CD4-positive, alpha-beta T cell (primary cell): ENCODE results near the gene NGF. TPM values are rescaled to one million over a fixed set of nuclear protein-coding genes. Genes with fewer than 3 reads are reported as not detected.

Experiments
- ATAC-seq: fragments of 200-7000 bp; cut with Tn5 transposase; one replicate; pipeline ENCODE4 v1.10.0; 2022; ENCODE audit warnings: mild to moderate bottlenecking; ENCODE audit not compliant: poor library complexity
- CTCF ChIA-PET: fragments of 350-600 bp; sonication (Branson Sonifier 250); formaldehyde crosslinking; loops from one replicate; lab custom pipeline; 2021; ENCODE audit warnings: antibody characterized with exemption, inconsistent platforms; lab: Charles Lee
- POLR2A ChIA-PET: fragments of 350-600 bp; sonication (Branson Sonifier 250); formaldehyde crosslinking; loops from one replicate; lab custom pipeline; 2021; ENCODE audit warnings: antibody characterized with exemption, inconsistent platforms; lab: Charles Lee
- DNase-seq, 14 experiments: peaks; one replicate each; pipeline ENCODE4 v3.0.0-alpha.2; 2013 to 2020; ENCODE audit warnings: mixed read lengths in 2 of 14
- H3K27ac ChIP-seq, 2 donors: one replicate each; pipeline versions ENCODE4 v1.5.1 to v1.7.0; 2013; ENCODE audit warnings: low read length in 2 of 2, low read depth in 1 of 2, mild to moderate bottlenecking in 1 of 2
- H3K27me3 ChIP-seq, 2 experiments: 1 replicate in 1 of 2; 2 replicates in 1 of 2; pipeline versions ENCODE4 v1.6.1 to v1.7.0; 2013; ENCODE audit warnings: low read length in 2 of 2, control low read depth in 1 of 2, mild to moderate bottlenecking in 1 of 2, moderate library complexity in 1 of 2; ENCODE audit not compliant: insufficient read depth in 2 of 2, control insufficient read depth in 1 of 2
- H3K36me3 ChIP-seq: one replicate; pipeline ENCODE4 v1.6.1; 2013; ENCODE audit warnings: low read length, control low read depth; ENCODE audit not compliant: insufficient read depth
- H3K4me1 ChIP-seq: one replicate; pipeline ENCODE4 v1.6.1; 2013; ENCODE audit warnings: low read length, control low read depth; ENCODE audit not compliant: insufficient read depth
- H3K4me3 ChIP-seq: one replicate; pipeline ENCODE4 v1.5.1; 2013; ENCODE audit warnings: mild to moderate bottlenecking, low read length, moderate library complexity
- H3K9me3 ChIP-seq, 2 experiments: 1 replicate in 1 of 2; 2 replicates in 1 of 2; pipeline versions ENCODE4 v1.6.1 to v1.7.0; 2013; ENCODE audit warnings: low read length in 2 of 2, mild to moderate bottlenecking in 2 of 2, control low read depth in 1 of 2, moderate library complexity in 1 of 2; ENCODE audit not compliant: control insufficient read depth in 1 of 2, insufficient read depth in 1 of 2
- H3K27ac Mint-ChIP-seq: one replicate; pipeline ENCODE4 v1.8.0; 2020; ENCODE audit warnings: mixed read lengths
- H3K27me3 Mint-ChIP-seq: one replicate; pipeline ENCODE4 v1.8.0; 2021; ENCODE audit warnings: mixed read lengths
- H3K36me3 Mint-ChIP-seq: one replicate; pipeline ENCODE4 v1.8.0; 2021; ENCODE audit warnings: low read depth, mixed read lengths
- H3K4me1 Mint-ChIP-seq: one replicate; pipeline ENCODE4 v1.8.0; 2021; ENCODE audit warnings: low read depth, mixed read lengths
- H3K4me3 Mint-ChIP-seq: one replicate; pipeline ENCODE4 v1.8.0; 2020; ENCODE audit warnings: mild to moderate bottlenecking, mixed read lengths
- H3K9me3 Mint-ChIP-seq: one replicate; pipeline ENCODE4 v1.8.0; 2020; ENCODE audit warnings: mixed read lengths
- CTCF ChIP-seq: fragments of 200-600 bp; IDR thresholded peaks from one replicate; pipeline ENCODE4 v1.8.0; 2022; ENCODE audit warnings: antibody characterized with exemption, mild to moderate bottlenecking
- intact Hi-C, 2 experiments: fragments of 100-400 bp; cut with DNase I in 1 of 2; cut with micrococcal nuclease in 1 of 2; formaldehyde crosslinking; loops; one replicate each; pipeline versions ENCODE4 v1.15.1 to v1.9.0; 2023 to 2025; cut with DNase I, micrococcal nuclease
- total RNA-seq, 174 experiments: library from RNA in 2 of 174; stranded (reverse) in 2 of 174; gene quantifications; one replicate each; pipeline ENCODE4 v1.2.3 and lab custom pipeline; 2021 to 2026

The NGF gene
- total RNA-seq, 2 experiments from 2014 or later, result not detected

- Mint-ChIP-seq H3K4me3 (no peak overlapping the region), H3K9me3 (no peaks in the 10 kb centered on the region), H3K27me3 (peaks cover 7% of the 10 kb centered on the region), H3K36me3 (no peaks in the 10 kb centered on the region), H3K27ac (no peak overlapping the region), H3K4me1 (no peaks in the 10 kb centered on the region)
- peaks cover 3 to 9% of the 10 kb centered on the region in 2 experiments for H3K9me3 ChIP-seq
- no peak overlapping the region for H3K27ac ChIP-seq
- ChIA-PET POLR2A (no interaction called here), CTCF (no interaction called here)
- H3K4me3 ChIP-seq, result no peak overlapping the region
- no peak for TF ChIP-seq CTCF
- intact Hi-C loops, result no loop called here
- H3K36me3 ChIP-seq, result no peaks in the 10 kb centered on the region
- ATAC-seq (no peak), DNase-seq (no peak)
- no peaks in the 10 kb centered on the region for H3K27me3 ChIP-seq
- no peaks in the 10 kb centered on the region for H3K4me1 ChIP-seq
Measured at GRCh38 chr1:115280064-115280463, 58.0 kb downstream of the NGF start.

GRCh38 chr1:115278211-115278610, 59.8 kb downstream of the NGF start:
- no peak overlapping the region for H3K27ac Mint-ChIP-seq

GRCh38 chr1:115277276-115277675, 60.8 kb downstream of the NGF start:
- no peaks in the 10 kb centered on the region for H3K9me3 Mint-ChIP-seq
- Histone ChIP-seq H3K27me3 (peaks cover 0 to 4% of the 10 kb centered on the region in 2 experiments), H3K36me3 (no peaks in the 10 kb centered on the region), H3K4me1 (no peaks in the 10 kb centered on the region), H3K27ac (no peak overlapping the region), H3K9me3 (peaks cover 3 to 5% of the 10 kb centered on the region in 2 experiments), H3K4me3 (no peak overlapping the region)
- H3K27me3 Mint-ChIP-seq, result peaks cover 8% of the 10 kb centered on the region
- ATAC-seq (no peak), DNase-seq (no peak)
- no peak for TF ChIP-seq CTCF
- H3K4me1 Mint-ChIP-seq, result no peaks in the 10 kb centered on the region
- POLR2A ChIA-PET, result no interaction called here
- intact Hi-C loops, result no loop called here
- no peak overlapping the region for H3K27ac Mint-ChIP-seq
- H3K4me3 Mint-ChIP-seq, result no peak overlapping the region
- H3K36me3 Mint-ChIP-seq, result no peaks in the 10 kb centered on the region
- CTCF ChIA-PET, result no interaction called here

More at GRCh38 chr1:115278211-115278610, 59.8 kb downstream of the NGF start:
- DNase-seq (no peak), ATAC-seq (no peak)
- ChIA-PET CTCF (no interaction called here), POLR2A (no interaction called here)
- H3K4me1 ChIP-seq, result no peaks in the 10 kb centered on the region
- no peak for TF ChIP-seq CTCF
- peaks cover 3 to 5% of the 10 kb centered on the region in 2 experiments for H3K9me3 ChIP-seq
- no peak overlapping the region for H3K4me3 ChIP-seq
- Mint-ChIP-seq H3K27me3 (peaks cover 10% of the 10 kb centered on the region), H3K4me3 (no peak overlapping the region), H3K4me1 (no peaks in the 10 kb centered on the region), H3K36me3 (no peaks in the 10 kb centered on the region), H3K9me3 (no peaks in the 10 kb centered on the region)
- H3K36me3 ChIP-seq, result no peaks in the 10 kb centered on the region
- intact Hi-C loops, result no loop called here
- no peak overlapping the region for H3K27ac ChIP-seq
- no peaks in the 10 kb centered on the region for H3K27me3 ChIP-seq
